ENCODE measurements around the gene KCNH4. TPM values are rescaled to one million over a fixed set of nuclear protein-coding genes. Genes with fewer than 3 reads are reported as not detected.

The KCNH4 gene
- total and polyA plus RNA-seq, 2 of the 13 experiments (the other 11 are each of a cell fraction or from before 2014, with no cell fraction given) = 0.01 to 0.09 TPM

DNA sequence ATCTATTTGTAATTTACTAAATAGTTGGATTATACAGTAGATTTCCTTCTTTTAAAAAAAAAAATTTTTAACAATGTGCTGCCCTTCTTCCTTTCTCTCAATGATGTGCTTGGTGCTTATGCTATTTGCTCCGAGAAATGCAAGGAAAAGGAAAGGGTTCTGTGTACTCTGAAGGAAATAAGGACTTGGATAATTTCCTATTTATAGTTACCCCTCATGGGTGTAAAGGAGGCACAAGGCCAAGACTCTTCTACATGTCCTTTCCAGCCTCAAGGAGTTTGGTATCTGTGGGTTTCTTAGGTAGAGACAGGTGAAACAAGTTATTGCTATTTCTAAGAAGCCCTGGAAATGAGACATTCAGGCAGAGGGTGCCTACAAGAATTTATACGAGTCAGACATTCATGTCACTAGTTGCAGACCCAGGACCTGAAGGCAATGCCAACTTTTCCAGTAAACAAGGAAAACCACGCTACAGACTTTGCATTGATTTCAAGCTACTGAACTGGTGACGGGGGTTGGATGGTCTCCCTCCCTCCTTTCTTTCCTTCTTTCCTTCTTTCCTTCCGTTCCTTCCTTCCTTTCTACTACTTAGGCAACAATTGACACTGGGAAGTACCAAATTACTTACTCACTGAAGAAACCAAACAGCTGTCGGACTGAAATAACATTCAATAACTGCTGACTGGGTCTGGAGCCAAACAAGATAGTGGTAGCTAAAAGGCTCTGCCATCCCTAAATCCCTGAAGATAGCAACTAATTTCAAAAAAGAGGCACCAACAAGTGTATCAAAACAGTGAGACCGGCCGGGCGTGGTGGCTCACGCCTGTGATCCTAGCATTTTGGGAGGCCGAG, 47.1 kb upstream of the KCNH4 start:
- Histone ChIP-seq H3K36me3 (replicated peaks in 1 of 2; ENCODE audit: control insufficient read depth in 1 of 2, insufficient read depth in 2 of 2, low read length in 2 of 2) (peaks cover 6 to 10% of the 10 kb centered on the region in 2 experiments; a peak in 4 of 5 replicates), H3K27ac (ENCODE audit: extremely low read length, insufficient read depth, low read length) (no peak overlapping the region), H3K27me3 (ENCODE audit: control insufficient read depth in 1 of 2, insufficient read depth in 2 of 2, low read length in 2 of 2) (no peaks in the 10 kb centered on the region), H3K4me1 (ENCODE audit: insufficient read depth, low read length) (no peaks in the 10 kb centered on the region), H4K20me1 (ENCODE audit: insufficient read depth, low read length) (no peaks in the 10 kb centered on the region), H2AFZ (ENCODE audit: low read length) (no peak overlapping the region), H3K9ac (ENCODE audit: insufficient read depth, low read depth, low read length) (no peak overlapping the region), H3K9me3 (ENCODE audit: low read length) (no peaks in the 10 kb centered on the region), H3K4me3 (replicated peaks in 1 of 3; ENCODE audit: insufficient read depth in 1 of 3, low read depth in 2 of 3, low read length in 3 of 3) (no peak overlapping the region), H3K4me2 (ENCODE audit: low read depth, low read length) (no peak overlapping the region), H3K79me2 (ENCODE audit: insufficient read depth, low read length) (no peaks in the 10 kb centered on the region)
- no peak for FAIRE-seq
- no peak for DNase-seq (ENCODE audit: low spot score)
- TF ChIP-seq, protein P1, sequence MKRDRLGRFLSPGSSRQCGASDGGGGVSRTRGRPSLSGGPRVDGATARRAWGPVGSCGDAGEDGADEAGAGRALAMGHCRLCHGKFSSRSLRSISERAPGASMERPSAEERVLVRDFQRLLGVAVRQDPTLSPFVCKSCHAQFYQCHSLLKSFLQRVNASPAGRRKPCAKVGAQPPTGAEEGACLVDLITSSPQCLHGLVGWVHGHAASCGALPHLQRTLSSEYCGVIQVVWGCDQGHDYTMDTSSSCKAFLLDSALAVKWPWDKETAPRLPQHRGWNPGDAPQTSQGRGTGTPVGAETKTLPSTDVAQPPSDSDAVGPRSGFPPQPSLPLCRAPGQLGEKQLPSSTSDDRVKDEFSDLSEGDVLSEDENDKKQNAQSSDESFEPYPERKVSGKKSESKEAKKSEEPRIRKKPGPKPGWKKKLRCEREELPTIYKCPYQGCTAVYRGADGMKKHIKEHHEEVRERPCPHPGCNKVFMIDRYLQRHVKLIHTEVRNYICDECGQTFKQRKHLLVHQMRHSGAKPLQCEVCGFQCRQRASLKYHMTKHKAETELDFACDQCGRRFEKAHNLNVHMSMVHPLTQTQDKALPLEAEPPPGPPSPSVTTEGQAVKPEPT (CRISPR knock-in tag; IDR thresholded peaks at IDR 0.05; ENCODE audit: low read depth) = no peak
- 96% methylated on average over 11 of the region's 11 CpGs for WGBS (ENCODE audit: low lambda C conversion rate)
- no peak for ATAC-seq
- BruUV-seq (replicated peaks) = no TSS peak
- in situ Hi-C loops (cut with HindIII; ENCODE audit: extremely low pct_ligation_motif_present, low pct_unique_long_range_greater_than_20kb) = no loop called here
- CTCF ChIA-PET (ENCODE audit: low intra/inter-chr PET ratio, low total read pairs) = no interaction called here
- intact Hi-C loops (cut with micrococcal nuclease; ENCODE audit: unreplicated experiment) = loop anchor here (10.0 kb wide), 1 partner anchor 57 kb away; the partner anchor contains the start of gene STAT5A
- POLR2A ChIA-PET = no interaction called here

DNA sequence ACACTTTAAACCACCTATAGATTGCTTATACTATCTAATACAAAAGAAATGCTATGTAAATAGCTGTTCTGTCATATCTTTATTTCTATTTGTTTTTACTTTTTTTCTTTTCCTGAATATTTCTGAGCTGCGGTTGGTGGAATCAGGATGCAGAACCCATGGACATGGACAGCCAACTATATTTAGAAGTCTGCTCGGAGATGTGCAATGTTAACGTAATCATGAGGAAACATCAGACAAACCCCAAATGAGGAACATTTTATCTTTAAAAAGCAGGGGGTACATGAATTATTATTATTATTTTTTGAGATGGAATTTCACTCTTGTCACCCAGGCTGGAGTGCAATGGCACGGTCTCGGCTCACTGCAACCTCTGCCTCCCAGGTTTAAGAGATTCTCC, 44.7 kb upstream of the KCNH4 start:
- H3K4me2 ChIP-seq (ENCODE audit: low read depth, low read length) = no peak overlapping the region
- no peak overlapping the region for H3K27ac ChIP-seq (ENCODE audit: extremely low read length, insufficient read depth, low read length)
- H3K79me2 ChIP-seq (ENCODE audit: insufficient read depth, low read length) = no peaks in the 10 kb centered on the region
- ChIA-PET POLR2A (no interaction called here), CTCF (ENCODE audit: low intra/inter-chr PET ratio, low total read pairs) (no interaction called here)
- ATAC-seq (no peak), DNase-seq (ENCODE audit: low spot score) (no peak), FAIRE-seq (no peak)
- in situ Hi-C loops (cut with HindIII; ENCODE audit: extremely low pct_ligation_motif_present, low pct_unique_long_range_greater_than_20kb) (no loop called here), intact Hi-C loops (cut with micrococcal nuclease; ENCODE audit: unreplicated experiment) (loop anchor here (10.0 kb wide), 1 partner anchor 59 kb away; the partner anchor contains the start of gene STAT5A)
- no peaks in the 10 kb centered on the region for H3K9me3 ChIP-seq (ENCODE audit: low read length)
- 96% methylated on average over 5 of the region's 5 CpGs for WGBS (ENCODE audit: low lambda C conversion rate)
- no peak overlapping the region for H2AFZ ChIP-seq (ENCODE audit: low read length)
- no peaks in the 10 kb centered on the region for H4K20me1 ChIP-seq (ENCODE audit: insufficient read depth, low read length)
- no peaks in the 10 kb centered on the region for H3K27me3 ChIP-seq (ENCODE audit: control insufficient read depth in 1 of 2, insufficient read depth in 2 of 2, low read length in 2 of 2)
- no peaks in the 10 kb centered on the region for H3K4me1 ChIP-seq (ENCODE audit: insufficient read depth, low read length)
- no peak overlapping the region for H3K4me3 ChIP-seq (replicated peaks in 1 of 3; ENCODE audit: insufficient read depth in 1 of 3, low read depth in 2 of 3, low read length in 3 of 3)
- peaks cover 11 to 21% of the 10 kb centered on the region in 2 experiments; a peak in 4 of 5 replicates for H3K36me3 ChIP-seq (replicated peaks in 1 of 2; ENCODE audit: control insufficient read depth in 1 of 2, insufficient read depth in 2 of 2, low read length in 2 of 2)
- no peak overlapping the region for H3K9ac ChIP-seq (ENCODE audit: insufficient read depth, low read depth, low read length)
- BruUV-seq (replicated peaks) = no TSS peak
- TF ChIP-seq SP1 (IDR thresholded peaks at IDR 0.05) (no peak), SP1 (CRISPR knock-in tag; IDR thresholded peaks at IDR 0.05) (no peak), ZNF547 (CRISPR knock-in tag; IDR thresholded peaks at IDR 0.05) (no peak), ZFP37 (CRISPR knock-in tag; IDR thresholded peaks at IDR 0.05; ENCODE audit: borderline replicate concordance) (no peak), RFX5 (IDR thresholded peaks at IDR 0.05; ENCODE audit: low read depth, low read length) (no peak), GTF3A (CRISPR knock-in tag; conservative IDR thresholded peaks at IDR 0.05) (no peak)
- TF ChIP-seq, protein P2, sequence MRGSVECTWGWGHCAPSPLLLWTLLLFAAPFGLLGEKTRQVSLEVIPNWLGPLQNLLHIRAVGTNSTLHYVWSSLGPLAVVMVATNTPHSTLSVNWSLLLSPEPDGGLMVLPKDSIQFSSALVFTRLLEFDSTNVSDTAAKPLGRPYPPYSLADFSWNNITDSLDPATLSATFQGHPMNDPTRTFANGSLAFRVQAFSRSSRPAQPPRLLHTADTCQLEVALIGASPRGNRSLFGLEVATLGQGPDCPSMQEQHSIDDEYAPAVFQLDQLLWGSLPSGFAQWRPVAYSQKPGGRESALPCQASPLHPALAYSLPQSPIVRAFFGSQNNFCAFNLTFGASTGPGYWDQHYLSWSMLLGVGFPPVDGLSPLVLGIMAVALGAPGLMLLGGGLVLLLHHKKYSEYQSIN (CRISPR knock-in tag; IDR thresholded peaks at IDR 0.05; ENCODE audit: borderline replicate concordance) = no peak
- TF ChIP-seq, protein P3, sequence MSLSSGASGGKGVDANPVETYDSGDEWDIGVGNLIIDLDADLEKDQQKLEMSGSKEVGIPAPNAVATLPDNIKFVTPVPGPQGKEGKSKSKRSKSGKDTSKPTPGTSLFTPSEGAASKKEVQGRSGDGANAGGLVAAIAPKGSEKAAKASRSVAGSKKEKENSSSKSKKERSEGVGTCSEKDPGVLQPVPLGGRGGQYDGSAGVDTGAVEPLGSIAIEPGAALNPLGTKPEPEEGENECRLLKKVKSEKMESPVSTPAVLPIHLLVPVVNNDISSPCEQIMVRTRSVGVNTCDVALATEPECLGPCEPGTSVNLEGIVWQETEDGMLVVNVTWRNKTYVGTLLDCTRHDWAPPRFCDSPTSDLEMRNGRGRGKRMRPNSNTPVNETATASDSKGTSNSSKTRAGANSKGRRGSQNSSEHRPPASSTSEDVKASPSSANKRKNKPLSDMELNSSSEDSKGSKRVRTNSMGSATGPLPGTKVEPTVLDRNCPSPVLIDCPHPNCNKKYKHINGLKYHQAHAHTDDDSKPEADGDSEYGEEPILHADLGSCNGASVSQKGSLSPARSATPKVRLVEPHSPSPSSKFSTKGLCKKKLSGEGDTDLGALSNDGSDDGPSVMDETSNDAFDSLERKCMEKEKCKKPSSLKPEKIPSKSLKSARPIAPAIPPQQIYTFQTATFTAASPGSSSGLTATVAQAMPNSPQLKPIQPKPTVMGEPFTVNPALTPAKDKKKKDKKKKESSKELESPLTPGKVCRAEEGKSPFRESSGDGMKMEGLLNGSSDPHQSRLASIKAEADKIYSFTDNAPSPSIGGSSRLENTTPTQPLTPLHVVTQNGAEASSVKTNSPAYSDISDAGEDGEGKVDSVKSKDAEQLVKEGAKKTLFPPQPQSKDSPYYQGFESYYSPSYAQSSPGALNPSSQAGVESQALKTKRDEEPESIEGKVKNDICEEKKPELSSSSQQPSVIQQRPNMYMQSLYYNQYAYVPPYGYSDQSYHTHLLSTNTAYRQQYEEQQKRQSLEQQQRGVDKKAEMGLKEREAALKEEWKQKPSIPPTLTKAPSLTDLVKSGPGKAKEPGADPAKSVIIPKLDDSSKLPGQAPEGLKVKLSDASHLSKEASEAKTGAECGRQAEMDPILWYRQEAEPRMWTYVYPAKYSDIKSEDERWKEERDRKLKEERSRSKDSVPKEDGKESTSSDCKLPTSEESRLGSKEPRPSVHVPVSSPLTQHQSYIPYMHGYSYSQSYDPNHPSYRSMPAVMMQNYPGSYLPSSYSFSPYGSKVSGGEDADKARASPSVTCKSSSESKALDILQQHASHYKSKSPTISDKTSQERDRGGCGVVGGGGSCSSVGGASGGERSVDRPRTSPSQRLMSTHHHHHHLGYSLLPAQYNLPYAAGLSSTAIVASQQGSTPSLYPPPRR (CRISPR knock-in tag; IDR thresholded peaks at IDR 0.05; ENCODE audit: borderline replicate concordance) = no peak

Measured in HepG2 (cell line).